ENCODE data around the gene SESTD1. TPM values are rescaled to one million over a fixed set of nuclear protein-coding genes. Genes with fewer than 3 reads are reported as not detected.

The SESTD1 gene
- total RNA-seq, 1 donor from 2014 or later, result 18.5 TPM

- H3K4me3 ChIP-seq (ENCODE audit: low read depth, low read length), result no peak overlapping the region
- no peak for TF ChIP-seq CTCF (conservative IDR thresholded peaks at IDR 0.05; ENCODE audit: low read depth, low read length)
- DNase-seq (ENCODE audit: low read depth), result no peak
Observed at GRCh38 chr2:179302764-179303571, 38.3 kb upstream of the SESTD1 start.

DNA sequence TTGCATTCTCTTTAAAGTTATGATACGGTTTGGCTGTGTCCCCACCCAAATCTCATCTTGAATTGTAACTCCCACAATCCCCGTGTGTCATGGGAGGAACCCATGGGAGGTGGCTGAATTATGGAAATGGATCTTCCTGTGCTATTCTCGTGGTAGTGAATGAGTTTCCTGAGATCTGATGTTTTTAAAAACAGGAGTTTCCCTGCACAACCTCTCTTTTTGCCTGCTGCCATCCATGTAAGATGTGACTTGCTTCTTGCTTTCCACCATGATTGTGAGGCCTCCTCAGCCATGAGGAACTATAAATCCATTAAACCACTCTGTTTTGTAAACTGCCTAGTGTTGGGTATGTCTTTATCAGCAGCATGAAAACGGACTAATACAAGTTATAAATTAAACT lies 37.5 kb upstream of the SESTD1 start:
- TF ChIP-seq CTCF (conservative IDR thresholded peaks at IDR 0.05; ENCODE audit: low read depth, low read length), result no peak
- DNase-seq (ENCODE audit: low read depth), result no peak
- no peak overlapping the region for H3K4me3 ChIP-seq (ENCODE audit: low read depth, low read length)

DNA sequence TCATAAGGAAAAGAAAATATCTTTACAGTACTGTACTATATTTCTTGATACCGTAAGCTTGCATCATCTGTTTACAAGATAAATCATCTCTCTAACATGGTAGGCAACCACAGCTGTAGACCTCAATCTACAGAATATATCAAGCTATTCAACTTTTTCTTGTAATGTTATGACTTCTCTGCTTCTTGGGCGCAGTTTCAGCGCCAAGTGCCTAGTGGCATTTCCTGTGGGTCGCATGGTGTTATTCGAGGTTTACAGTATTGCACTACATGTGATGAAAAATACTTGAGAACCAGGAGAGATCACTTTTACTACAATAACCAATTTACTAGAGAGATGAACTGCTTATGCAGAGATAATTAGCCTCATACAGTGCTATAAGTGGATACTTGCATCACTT lies 34.0 kb upstream of the SESTD1 start:
- no peak for TF ChIP-seq CTCF (conservative IDR thresholded peaks at IDR 0.05; ENCODE audit: low read depth, low read length)
- H3K4me3 ChIP-seq (ENCODE audit: low read depth, low read length), result no peak overlapping the region
- no peak for DNase-seq (ENCODE audit: low read depth)

DNA sequence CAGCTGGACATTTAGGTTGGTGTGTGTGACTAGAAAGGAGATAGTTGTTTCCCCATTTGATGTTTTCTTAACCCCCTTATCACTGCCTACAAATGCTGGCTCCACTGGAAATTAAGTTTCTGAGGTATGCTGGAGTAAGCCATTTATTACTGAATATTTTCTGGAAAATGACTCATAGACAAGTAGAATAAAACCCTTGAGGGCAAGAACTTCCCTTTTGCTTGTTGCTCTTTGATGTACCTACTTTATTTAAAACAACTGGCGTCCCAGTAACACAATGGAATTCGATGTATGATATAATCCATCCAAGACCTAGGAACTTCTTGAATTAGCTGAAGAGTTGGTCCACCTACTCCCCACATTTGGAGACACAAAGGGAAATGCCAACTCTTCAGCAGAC lies 33.3 kb upstream of the SESTD1 start:
- no peak overlapping the region for H3K4me3 ChIP-seq (ENCODE audit: low read depth, low read length)
- DNase-seq (ENCODE audit: low read depth), result no peak
- no peak for TF ChIP-seq CTCF (conservative IDR thresholded peaks at IDR 0.05; ENCODE audit: low read depth, low read length)

DNA sequence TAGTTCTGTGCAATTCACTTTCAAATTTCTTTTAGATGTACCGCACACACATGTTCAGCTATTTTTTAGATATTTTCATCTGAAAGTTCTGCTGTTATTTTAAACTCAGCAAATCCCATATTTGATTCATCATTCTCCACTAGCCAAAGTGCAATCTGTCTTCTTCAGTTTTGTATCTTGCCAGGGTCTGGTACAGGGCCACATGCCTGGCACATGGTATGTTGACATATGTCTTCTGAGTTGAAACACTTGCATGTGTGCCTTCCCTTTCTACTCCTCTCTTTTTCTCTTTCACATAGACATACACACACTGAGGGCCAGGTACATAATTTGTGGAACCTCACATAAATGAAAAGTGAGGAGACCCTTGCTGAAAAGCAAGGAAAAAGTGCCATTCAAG lies 25.7 kb upstream of the SESTD1 start:
- TF ChIP-seq CTCF (conservative IDR thresholded peaks at IDR 0.05; ENCODE audit: low read depth, low read length), result no peak
- no peak for DNase-seq (ENCODE audit: low read depth)
- no peak overlapping the region for H3K4me3 ChIP-seq (ENCODE audit: low read depth, low read length)

GRCh38 chr2:179285060-179285459 lies 20.4 kb upstream of the SESTD1 start:
- TF ChIP-seq CTCF (conservative IDR thresholded peaks at IDR 0.05; ENCODE audit: low read depth, low read length), result no peak
- no peak overlapping the region for H3K4me3 ChIP-seq (ENCODE audit: low read depth, low read length)
- no peak for DNase-seq (ENCODE audit: low read depth)

All from epithelial cell of proximal tubule (primary cell).